Measurements from ENCODE around the gene RAB15.

- TF ChIP-seq CTCF (IDR thresholded peaks at IDR 0.05), result no peak
- no peak for TF ChIP-seq POLR2A (IDR thresholded peaks at IDR 0.05)
These were observed 1.2 kb downstream of the RAB15 start for GRCh38 chr14:64970776-64971477.
